Measurements from ENCODE around the gene LTC4S.

GRCh38 chr5:179746872-179747271 lies 46.9 kb upstream of the LTC4S start:
- TF ChIP-seq CTCF (IDR thresholded peaks at IDR 0.05; ENCODE audit: low read depth, low read length), result no peak
- TF ChIP-seq POLR2A (IDR thresholded peaks at IDR 0.05; ENCODE audit: extremely low read depth, insufficient read length), result no peak
- TF ChIP-seq, protein P1, sequence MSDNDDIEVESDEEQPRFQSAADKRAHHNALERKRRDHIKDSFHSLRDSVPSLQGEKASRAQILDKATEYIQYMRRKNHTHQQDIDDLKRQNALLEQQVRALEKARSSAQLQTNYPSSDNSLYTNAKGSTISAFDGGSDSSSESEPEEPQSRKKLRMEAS (IDR thresholded peaks at IDR 0.05; ENCODE audit: low read depth, low read length), result no peak
